Loucy (cell line): ENCODE results near the gene QRFP.

ENCODE experiments used
- EZH2phosphoT487 ChIP-seq: fragments of 200-600 bp; IDR thresholded peaks from 2 replicates; pipeline ENCODE4 v1.6.1; 2018; ENCODE audit warnings: antibody characterized with exemption, mild to moderate bottlenecking, moderate library complexity, borderline replicate concordance
- TF ChIP-seq, protein P1 (sequence below): fragments of 200-600 bp; sonication (generic); conservative IDR thresholded peaks from 2 replicates; pipeline ENCODE4 v1.5.1; 2014; ENCODE audit warnings: mild to moderate bottlenecking, antibody characterized with exemption, low read length

DNA sequence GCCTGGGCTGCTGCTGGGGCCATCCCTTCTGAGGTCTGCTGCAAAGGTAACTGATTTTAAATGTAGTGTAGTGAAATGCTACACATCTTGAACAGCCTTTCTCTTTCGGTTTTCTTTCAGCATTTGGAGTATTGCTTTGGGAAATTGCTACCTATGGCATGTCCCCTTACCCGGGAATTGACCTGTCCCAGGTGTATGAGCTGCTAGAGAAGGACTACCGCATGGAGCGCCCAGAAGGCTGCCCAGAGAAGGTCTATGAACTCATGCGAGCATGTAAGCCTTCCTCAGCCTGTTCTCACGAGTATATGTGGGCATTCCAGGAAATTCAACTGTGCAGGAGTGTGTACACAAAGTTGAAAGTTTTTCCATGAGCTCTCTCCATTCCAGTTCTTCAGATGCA, 18.3 kb downstream of the QRFP start:
- TF ChIP-seq, protein P1, sequence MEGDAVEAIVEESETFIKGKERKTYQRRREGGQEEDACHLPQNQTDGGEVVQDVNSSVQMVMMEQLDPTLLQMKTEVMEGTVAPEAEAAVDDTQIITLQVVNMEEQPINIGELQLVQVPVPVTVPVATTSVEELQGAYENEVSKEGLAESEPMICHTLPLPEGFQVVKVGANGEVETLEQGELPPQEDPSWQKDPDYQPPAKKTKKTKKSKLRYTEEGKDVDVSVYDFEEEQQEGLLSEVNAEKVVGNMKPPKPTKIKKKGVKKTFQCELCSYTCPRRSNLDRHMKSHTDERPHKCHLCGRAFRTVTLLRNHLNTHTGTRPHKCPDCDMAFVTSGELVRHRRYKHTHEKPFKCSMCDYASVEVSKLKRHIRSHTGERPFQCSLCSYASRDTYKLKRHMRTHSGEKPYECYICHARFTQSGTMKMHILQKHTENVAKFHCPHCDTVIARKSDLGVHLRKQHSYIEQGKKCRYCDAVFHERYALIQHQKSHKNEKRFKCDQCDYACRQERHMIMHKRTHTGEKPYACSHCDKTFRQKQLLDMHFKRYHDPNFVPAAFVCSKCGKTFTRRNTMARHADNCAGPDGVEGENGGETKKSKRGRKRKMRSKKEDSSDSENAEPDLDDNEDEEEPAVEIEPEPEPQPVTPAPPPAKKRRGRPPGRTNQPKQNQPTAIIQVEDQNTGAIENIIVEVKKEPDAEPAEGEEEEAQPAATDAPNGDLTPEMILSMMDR: no peak
- no peak for TF ChIP-seq EZH2phosphoT487
